Lower lobe of right lung (tissue), 2 donors: ENCODE data around the gene ULK1. TPM values are rescaled to one million over a fixed set of nuclear protein-coding genes. Genes with fewer than 3 reads are reported as not detected.

ENCODE experiments used
- ATAC-seq, 2 donors: fragments of 200-7000 bp; cut with Tn5 transposase; one replicate each; pipeline ENCODE4 v1.9.1; 2020 to 2022; ENCODE audit warnings: mild to moderate bottlenecking in 2 of 2, moderate library complexity in 2 of 2
- DNase-seq: peaks from one replicate; pipeline ENCODE4 v3.0.0-alpha.2; 2020
- H3K27ac ChIP-seq: fragments of 200-600 bp; one replicate; pipeline ENCODE4 v1.8.0; 2022
- H3K27me3 ChIP-seq: fragments of 200-600 bp; one replicate; pipeline ENCODE4 v1.8.0; 2022; ENCODE audit warnings: low read depth
- H3K36me3 ChIP-seq: fragments of 200-600 bp; one replicate; pipeline ENCODE4 v1.8.0; 2022; ENCODE audit warnings: mild to moderate bottlenecking
- H3K4me1 ChIP-seq: fragments of 200-600 bp; one replicate; pipeline ENCODE4 v1.8.0; 2022
- H3K4me3 ChIP-seq: fragments of 200-600 bp; one replicate; pipeline ENCODE4 v1.8.0; 2022; ENCODE audit warnings: mild to moderate bottlenecking
- H3K9me3 ChIP-seq: fragments of 200-600 bp; one replicate; pipeline ENCODE4 v1.8.0; 2022
- intact Hi-C: fragments of 100-400 bp; cut with DNase I; formaldehyde crosslinking; loops from one replicate; pipeline ENCODE4 v1.11.0; 2022
- total RNA-seq: library from RNA; stranded (reverse); fragmentation: NEBNext Ultra II Directional; extraction: Animal tissue kit (Norgen Biotek cat#: 25700); gene quantifications from one replicate; pipeline ENCODE4 v1.2.1, GENCODE V29; 2021
- TF ChIP-seq, protein P1 (sequence below): fragments of 200-600 bp; IDR thresholded peaks from one replicate; pipeline ENCODE4 v1.8.0; 2022; ENCODE audit warnings: antibody characterized with exemption, mild to moderate bottlenecking
- donor health status: DM: no; HTN: yes; CAD: no; lungs with severe emphysema.

Gene ULK1
- total RNA-seq, 1 donor from 2014 or later = 32.2 TPM

DNA sequence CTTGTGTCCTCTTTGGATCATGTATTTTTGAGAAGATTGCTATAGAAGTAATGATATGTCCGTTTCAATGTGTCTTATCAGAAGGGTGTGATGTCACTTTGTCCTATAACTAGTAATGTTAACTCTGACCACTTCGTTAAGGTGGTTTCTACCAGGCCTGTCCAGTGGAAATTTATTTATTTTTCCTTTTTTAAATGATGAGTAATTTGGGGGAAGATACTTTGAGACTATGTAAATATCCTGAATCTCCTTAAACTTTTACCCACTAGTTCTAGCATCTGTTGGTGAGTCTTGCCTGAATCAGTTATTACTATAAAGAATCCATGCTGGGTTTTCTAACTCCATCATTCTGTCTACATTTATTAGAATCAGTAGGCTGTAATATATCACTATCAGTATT, 70.7 kb downstream of the ULK1 start:
- ATAC-seq = no peak
- H3K4me1 ChIP-seq = peaks cover 5% of the 10 kb centered on the region

DNA sequence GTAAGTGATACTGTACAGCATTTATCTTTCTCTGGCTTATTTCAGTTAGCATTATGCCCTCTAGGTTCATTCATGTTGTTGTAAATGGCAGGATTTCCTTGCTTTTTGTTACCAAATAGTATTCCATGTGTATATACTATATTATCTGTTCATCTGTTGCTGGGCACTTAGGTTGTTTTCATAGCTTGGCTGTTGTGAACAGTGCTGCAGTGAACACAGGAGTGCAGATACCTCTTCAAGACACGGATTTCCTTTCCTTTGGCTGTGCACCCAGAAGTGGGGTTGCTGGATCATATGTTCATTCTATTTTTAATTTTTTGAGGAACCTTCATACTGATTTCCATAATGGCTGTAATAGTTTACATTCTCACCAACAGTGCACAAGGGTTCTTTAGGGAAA, 76.8 kb downstream of the ULK1 start:
- no peak for ATAC-seq
- H3K27ac ChIP-seq = no peak overlapping the region
- no peak for DNase-seq
- TF ChIP-seq, protein P1, sequence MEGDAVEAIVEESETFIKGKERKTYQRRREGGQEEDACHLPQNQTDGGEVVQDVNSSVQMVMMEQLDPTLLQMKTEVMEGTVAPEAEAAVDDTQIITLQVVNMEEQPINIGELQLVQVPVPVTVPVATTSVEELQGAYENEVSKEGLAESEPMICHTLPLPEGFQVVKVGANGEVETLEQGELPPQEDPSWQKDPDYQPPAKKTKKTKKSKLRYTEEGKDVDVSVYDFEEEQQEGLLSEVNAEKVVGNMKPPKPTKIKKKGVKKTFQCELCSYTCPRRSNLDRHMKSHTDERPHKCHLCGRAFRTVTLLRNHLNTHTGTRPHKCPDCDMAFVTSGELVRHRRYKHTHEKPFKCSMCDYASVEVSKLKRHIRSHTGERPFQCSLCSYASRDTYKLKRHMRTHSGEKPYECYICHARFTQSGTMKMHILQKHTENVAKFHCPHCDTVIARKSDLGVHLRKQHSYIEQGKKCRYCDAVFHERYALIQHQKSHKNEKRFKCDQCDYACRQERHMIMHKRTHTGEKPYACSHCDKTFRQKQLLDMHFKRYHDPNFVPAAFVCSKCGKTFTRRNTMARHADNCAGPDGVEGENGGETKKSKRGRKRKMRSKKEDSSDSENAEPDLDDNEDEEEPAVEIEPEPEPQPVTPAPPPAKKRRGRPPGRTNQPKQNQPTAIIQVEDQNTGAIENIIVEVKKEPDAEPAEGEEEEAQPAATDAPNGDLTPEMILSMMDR = no peak
- no peaks in the 10 kb centered on the region for H3K9me3 ChIP-seq
- no peaks in the 10 kb centered on the region for H3K27me3 ChIP-seq
- H3K4me1 ChIP-seq = no peaks in the 10 kb centered on the region
- intact Hi-C loops = no loop called here
- peaks cover 12% of the 10 kb centered on the region for H3K36me3 ChIP-seq
- no peak overlapping the region for H3K4me3 ChIP-seq

More for the DNA sequence above, 70.7 kb downstream of the ULK1 start:
- intact Hi-C loops = no loop called here
- H3K4me3 ChIP-seq = no peak overlapping the region
- no peaks in the 10 kb centered on the region for H3K9me3 ChIP-seq
- peaks cover 15% of the 10 kb centered on the region for H3K36me3 ChIP-seq
- TF ChIP-seq, protein P1 = no peak
- no peaks in the 10 kb centered on the region for H3K27me3 ChIP-seq
- no peak overlapping the region for H3K27ac ChIP-seq
- DNase-seq = no peak

Other genes with a start within 250 kb of the ULK1 start
- gene SFSWAP, start 183.5 kb upstream of the ULK1 start, total RNA-seq = 46.9 TPM
- gene MMP17, start 66.2 kb upstream of the ULK1 start, total RNA-seq = 2.5 TPM
- gene PUS1, start 34.7 kb downstream of the ULK1 start, total RNA-seq = 19.1 TPM
- gene EP400, start 55.3 kb downstream of the ULK1 start, total RNA-seq = 46.2 TPM
- gene DDX51, start 249.7 kb downstream of the ULK1 start, total RNA-seq = 11.9 TPM
- gene NOC4L, start 249.8 kb downstream of the ULK1 start, total RNA-seq = 15.8 TPM